ENCODE data around the gene C9orf78.

GRCh38 chr9:129781131-129781530 is 53.9 kb downstream of the C9orf78 start:
- no peak for TF ChIP-seq CTCF (IDR thresholded peaks at IDR 0.05)
- no peak for TF ChIP-seq POLR2A (IDR thresholded peaks at IDR 0.05)

Measured in esophagus squamous epithelium (tissue), 4 donors.